Measurements from ENCODE around the gene BMP8B. TPM values are rescaled to one million over a fixed set of nuclear protein-coding genes. Genes with fewer than 3 reads are reported as not detected.

BMP8B gene
- polyA plus RNA-seq, 3 donors = 0.14 to 1.3 (median 0.24) TPM

GRCh38 chr1:39738622-39739366 is 49.9 kb downstream of the BMP8B start, which contains the start of gene PPIE:
Gene PPIE (plus strand): TSS chr1:39738882. CDS start chr1:39738901, 19 bp downstream.
- TF ChIP-seq, protein P1, sequence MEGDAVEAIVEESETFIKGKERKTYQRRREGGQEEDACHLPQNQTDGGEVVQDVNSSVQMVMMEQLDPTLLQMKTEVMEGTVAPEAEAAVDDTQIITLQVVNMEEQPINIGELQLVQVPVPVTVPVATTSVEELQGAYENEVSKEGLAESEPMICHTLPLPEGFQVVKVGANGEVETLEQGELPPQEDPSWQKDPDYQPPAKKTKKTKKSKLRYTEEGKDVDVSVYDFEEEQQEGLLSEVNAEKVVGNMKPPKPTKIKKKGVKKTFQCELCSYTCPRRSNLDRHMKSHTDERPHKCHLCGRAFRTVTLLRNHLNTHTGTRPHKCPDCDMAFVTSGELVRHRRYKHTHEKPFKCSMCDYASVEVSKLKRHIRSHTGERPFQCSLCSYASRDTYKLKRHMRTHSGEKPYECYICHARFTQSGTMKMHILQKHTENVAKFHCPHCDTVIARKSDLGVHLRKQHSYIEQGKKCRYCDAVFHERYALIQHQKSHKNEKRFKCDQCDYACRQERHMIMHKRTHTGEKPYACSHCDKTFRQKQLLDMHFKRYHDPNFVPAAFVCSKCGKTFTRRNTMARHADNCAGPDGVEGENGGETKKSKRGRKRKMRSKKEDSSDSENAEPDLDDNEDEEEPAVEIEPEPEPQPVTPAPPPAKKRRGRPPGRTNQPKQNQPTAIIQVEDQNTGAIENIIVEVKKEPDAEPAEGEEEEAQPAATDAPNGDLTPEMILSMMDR (IDR thresholded peaks at IDR 0.05) = no peak
- Histone ChIP-seq H3K27me3 (ENCODE audit: control insufficient read depth in 2 of 2, insufficient read depth in 2 of 2, low read length in 2 of 2) (peaks cover 0 to 7% of the 10 kb centered on the region in 2 donors), H3K36me3 (replicated peaks in 1 of 2; ENCODE audit: control insufficient read depth in 1 of 2, insufficient read depth in 2 of 2, low read length in 2 of 2) (peaks cover 33 to 38% of the 10 kb centered on the region in 2 donors), H3K4me3 (replicated peaks in 1 of 3; ENCODE audit: low read depth in 2 of 3, low read length in 3 of 3) (peak within 1 kb of the TSS; percentile 56 to 98 (median 89)), H3K9me3 (replicated peaks in 1 of 2; ENCODE audit: control insufficient read depth in 1 of 2, insufficient read depth in 1 of 2, low read length in 2 of 2) (no peaks in the 10 kb centered on the region), H3K27ac (ENCODE audit: low read depth in 1 of 2, low read length in 2 of 2) (peak within 1 kb of the TSS; percentile 47 to 87), H3K4me2 (replicated peaks; ENCODE audit: extremely low read depth, low read length, poor library complexity, severe bottlenecking) (peak within 1 kb of the TSS; percentile 82), H4K20me1 (ENCODE audit: insufficient read depth, low read length) (no peaks in the 10 kb centered on the region), H2AFZ (ENCODE audit: insufficient read depth, low read depth, low read length, poor library complexity, severe bottlenecking) (peak within 1 kb of the TSS; percentile 97), H3K4me1 (ENCODE audit: control insufficient read depth in 1 of 2, insufficient read depth in 2 of 2, low read length in 2 of 2) (peaks cover 11 to 15% of the 10 kb centered on the region in 2 donors), H3K79me2 (ENCODE audit: insufficient read depth, low read length) (peaks cover 14% of the 10 kb centered on the region), H3K9ac (ENCODE audit: insufficient read depth, low read length, poor library complexity, severe bottlenecking) (peak within 1 kb of the TSS; percentile 78)
- H3K36me3 Mint-ChIP-seq = peaks cover 30 to 33% of the 10 kb centered on the region in 2 donors
- WGBS (ENCODE audit: insufficient coverage) = under 1% methylated on average over 39 of the region's 52 CpGs
- intact Hi-C loops (cut with micrococcal nuclease) = loop anchor here in 1 of 2 donors (10.0 kb wide), 1 partner anchor 46 kb away; the partner anchor contains the start of gene BMP8B
- peak; percentile 82 to 89 (median 86) for DNase-seq
- H3K4me1 Mint-ChIP-seq = peaks cover 13% of the 10 kb centered on the region
- peak within 1 kb of the TSS; percentile 95 to 98 for H3K4me3 Mint-ChIP-seq
- peaks cover 0 to 9% (median 3%) of the 10 kb centered on the region in 7 donors for H3K9me3 Mint-ChIP-seq
- peak within 1 kb of the TSS; percentile 85 to 95 (median 91) for H3K27ac Mint-ChIP-seq
- peaks cover 10 to 19% (median 16%) of the 10 kb centered on the region in 3 donors for H3K27me3 Mint-ChIP-seq (ENCODE audit: low read depth in 3 of 3)

DNA sequence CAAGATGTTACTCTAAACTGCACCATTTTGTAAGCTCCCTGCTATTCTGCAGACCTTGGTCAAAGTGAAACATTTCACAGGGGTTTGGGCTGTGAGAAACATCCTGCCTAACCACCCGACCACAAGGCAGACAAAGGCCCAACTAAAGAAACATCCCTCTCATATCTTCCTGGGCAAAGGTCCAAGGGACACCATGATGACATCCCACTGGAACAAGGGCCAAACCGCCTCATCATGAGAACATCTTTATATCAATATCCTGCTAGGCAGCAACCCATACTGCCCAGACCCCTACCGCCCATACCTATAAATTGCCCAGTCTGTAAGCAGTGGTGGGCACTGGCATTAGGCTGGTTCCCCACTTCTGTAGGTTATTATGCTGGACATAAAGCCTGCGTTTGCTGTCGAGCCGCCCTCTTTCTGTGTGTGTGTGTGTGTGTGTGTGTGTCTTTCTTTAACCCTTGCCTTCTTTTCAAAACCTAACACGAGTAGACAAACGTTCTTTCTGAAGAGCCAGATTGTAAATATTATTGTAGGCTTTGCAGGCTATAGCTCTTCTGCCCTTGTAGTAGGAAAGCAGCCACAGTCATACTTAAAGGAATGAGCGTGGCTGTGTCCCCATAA is 51.0 kb downstream of the BMP8B start:
- H3K27ac ChIP-seq (ENCODE audit: low read depth in 1 of 2, low read length in 2 of 2) = no peak overlapping the region
- H3K27me3 ChIP-seq (ENCODE audit: control insufficient read depth in 2 of 2, insufficient read depth in 2 of 2, low read length in 2 of 2) = peaks cover 3 to 16% of the 10 kb centered on the region in 2 donors
- H3K9me3 ChIP-seq (replicated peaks in 1 of 2; ENCODE audit: control insufficient read depth in 1 of 2, insufficient read depth in 1 of 2, low read length in 2 of 2) = no peaks in the 10 kb centered on the region
- no peaks in the 10 kb centered on the region for H4K20me1 ChIP-seq (ENCODE audit: insufficient read depth, low read length)
- Mint-ChIP-seq H3K4me3 (no peak overlapping the region), H3K36me3 (peaks cover 19 to 21% of the 10 kb centered on the region in 2 donors), H3K27ac (no peak overlapping the region), H3K27me3 (ENCODE audit: low read depth in 3 of 3) (peaks cover 18 to 28% (median 24%) of the 10 kb centered on the region in 3 donors), H3K4me1 (peaks cover 13% of the 10 kb centered on the region), H3K9me3 (peaks cover 0 to 9% (median 3%) of the 10 kb centered on the region in 7 donors)
- no peak overlapping the region for H3K4me3 ChIP-seq (replicated peaks in 1 of 3; ENCODE audit: low read depth in 2 of 3, low read length in 3 of 3)
- 86% methylated on average over 2 of the region's 9 CpGs for WGBS (ENCODE audit: insufficient coverage)
- intact Hi-C loops (cut with micrococcal nuclease) = loop anchor here in 1 of 2 donors (10.0 kb wide), 1 partner anchor 47 kb away; the partner anchor contains the start of gene BMP8B
- no peak overlapping the region for H3K4me2 ChIP-seq (replicated peaks; ENCODE audit: extremely low read depth, low read length, poor library complexity, severe bottlenecking)
- no peak overlapping the region for H3K9ac ChIP-seq (ENCODE audit: insufficient read depth, low read length, poor library complexity, severe bottlenecking)
- H2AFZ ChIP-seq (ENCODE audit: insufficient read depth, low read depth, low read length, poor library complexity, severe bottlenecking) = peak overlapping the region; percentile 97
- no peak for DNase-seq
- H3K36me3 ChIP-seq (replicated peaks in 1 of 2; ENCODE audit: control insufficient read depth in 1 of 2, insufficient read depth in 2 of 2, low read length in 2 of 2) = peaks cover 22 to 26% of the 10 kb centered on the region in 2 donors
- peaks cover 11 to 15% of the 10 kb centered on the region in 2 donors for H3K4me1 ChIP-seq (ENCODE audit: control insufficient read depth in 1 of 2, insufficient read depth in 2 of 2, low read length in 2 of 2)
- TF ChIP-seq, protein P1 (IDR thresholded peaks at IDR 0.05) = no peak
- peaks cover 14% of the 10 kb centered on the region for H3K79me2 ChIP-seq (ENCODE audit: insufficient read depth, low read length)

Data from CD14-positive monocyte (primary cell).